ENCODE results near the gene MSS51. TPM values are rescaled to one million over a fixed set of nuclear protein-coding genes. Genes with fewer than 3 reads are reported as not detected.

Gene MSS51
- total RNA-seq, 1 experiment from 2014 or later, result 2.3 TPM

DNA sequence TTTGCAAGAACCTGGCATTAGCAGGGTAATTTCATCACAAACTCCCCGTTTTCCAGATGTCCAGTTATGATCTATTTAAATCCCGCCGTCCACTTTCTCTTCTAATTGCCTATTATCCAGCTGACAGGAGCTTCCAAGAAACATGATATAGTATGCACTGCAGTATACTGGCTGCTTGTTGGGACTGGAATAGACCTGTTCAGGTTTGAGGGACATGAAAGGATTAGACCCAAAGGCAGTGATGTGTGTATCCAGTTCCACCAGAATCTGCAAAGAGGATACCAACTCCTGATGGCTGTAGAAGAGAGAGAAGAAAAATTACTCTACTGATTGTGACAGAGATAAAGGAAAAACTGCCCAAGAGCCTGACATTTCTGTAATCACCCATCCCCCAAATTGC, 8.9 kb downstream of the MSS51 start:
- CTCF ChIA-PET, result no interaction called here

GRCh38 chr10:73423309-73423708, 10.1 kb downstream of the MSS51 start:
- H3K27ac ChIP-seq (ENCODE audit: low read length), result no peak overlapping the region
- intact Hi-C loops (cut with micrococcal nuclease; ENCODE audit: unreplicated experiment) (no loop called here), in situ Hi-C loops (cut with HindIII; ENCODE audit: low pct_unique_long_range_greater_than_20kb, low sequenced_read_pairs) (no loop called here)
- ATAC-seq (no peak), DNase-seq (ENCODE audit: low read depth, low spot score) (no peak)
- ChIA-PET CTCF (no interaction called here), POLR2A (interaction anchor here (0.5 to 0.6 kb wide), 2 partner anchors 160 to 203 kb away, joined by 3 read pairs; no protein-coding TSS in a partner anchor)
- H3K36me3 ChIP-seq (ENCODE audit: control insufficient read depth, insufficient read depth, low read length), result no peaks in the 10 kb centered on the region
- no peaks in the 10 kb centered on the region for H3K9me3 ChIP-seq (ENCODE audit: control insufficient read depth, insufficient read depth, low read depth, low read length)
- no peak overlapping the region for H3K4me3 ChIP-seq (ENCODE audit: low read depth in 2 of 2, low read length in 2 of 2)
- no TSS peak for BruUV-seq (replicated peaks)
- no peak for TF ChIP-seq SIN3A (IDR thresholded peaks at IDR 0.05; ENCODE audit: borderline replicate concordance, insufficient read depth, low read depth, low read length)
- TF ChIP-seq, protein P1, sequence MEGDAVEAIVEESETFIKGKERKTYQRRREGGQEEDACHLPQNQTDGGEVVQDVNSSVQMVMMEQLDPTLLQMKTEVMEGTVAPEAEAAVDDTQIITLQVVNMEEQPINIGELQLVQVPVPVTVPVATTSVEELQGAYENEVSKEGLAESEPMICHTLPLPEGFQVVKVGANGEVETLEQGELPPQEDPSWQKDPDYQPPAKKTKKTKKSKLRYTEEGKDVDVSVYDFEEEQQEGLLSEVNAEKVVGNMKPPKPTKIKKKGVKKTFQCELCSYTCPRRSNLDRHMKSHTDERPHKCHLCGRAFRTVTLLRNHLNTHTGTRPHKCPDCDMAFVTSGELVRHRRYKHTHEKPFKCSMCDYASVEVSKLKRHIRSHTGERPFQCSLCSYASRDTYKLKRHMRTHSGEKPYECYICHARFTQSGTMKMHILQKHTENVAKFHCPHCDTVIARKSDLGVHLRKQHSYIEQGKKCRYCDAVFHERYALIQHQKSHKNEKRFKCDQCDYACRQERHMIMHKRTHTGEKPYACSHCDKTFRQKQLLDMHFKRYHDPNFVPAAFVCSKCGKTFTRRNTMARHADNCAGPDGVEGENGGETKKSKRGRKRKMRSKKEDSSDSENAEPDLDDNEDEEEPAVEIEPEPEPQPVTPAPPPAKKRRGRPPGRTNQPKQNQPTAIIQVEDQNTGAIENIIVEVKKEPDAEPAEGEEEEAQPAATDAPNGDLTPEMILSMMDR (IDR thresholded peaks at IDR 0.05), result no peak
- no peak for TF ChIP-seq POLR2AphosphoS5 (IDR thresholded peaks at IDR 0.05; ENCODE audit: low read depth, low read length)
- no peak for TF ChIP-seq TCF7L2 (IDR thresholded peaks at IDR 0.05; ENCODE audit: low read depth, low read length)
- TF ChIP-seq REST (IDR thresholded peaks at IDR 0.05; ENCODE audit: insufficient read depth in 1 of 2, low read depth in 2 of 2, low read length in 1 of 2), result no peak
- no peaks in the 10 kb centered on the region for H3K27me3 ChIP-seq (ENCODE audit: control insufficient read depth, insufficient read depth, low read length)
- no peaks in the 10 kb centered on the region for H3K4me1 ChIP-seq (ENCODE audit: control insufficient read depth, insufficient read depth, low read length)

More for the DNA sequence above, 8.9 kb downstream of the MSS51 start:
- in situ Hi-C loops (cut with HindIII; ENCODE audit: low pct_unique_long_range_greater_than_20kb, low sequenced_read_pairs), result no loop called here
- H3K27me3 ChIP-seq (ENCODE audit: control insufficient read depth, insufficient read depth, low read length), result no peaks in the 10 kb centered on the region
- intact Hi-C loops (cut with micrococcal nuclease; ENCODE audit: unreplicated experiment), result no loop called here
- no peak overlapping the region for H3K4me3 ChIP-seq (ENCODE audit: low read depth in 2 of 2, low read length in 2 of 2)
- no peaks in the 10 kb centered on the region for H3K9me3 ChIP-seq (ENCODE audit: control insufficient read depth, insufficient read depth, low read depth, low read length)
- H3K36me3 ChIP-seq (ENCODE audit: control insufficient read depth, insufficient read depth, low read length), result no peaks in the 10 kb centered on the region
- POLR2A ChIA-PET, result interaction anchor here (0.6 kb wide), 1 partner anchor 44 kb away, joined by 3 read pairs; no protein-coding TSS in a partner anchor
- ATAC-seq (no peak), DNase-seq (ENCODE audit: low read depth, low spot score) (no peak)
- no peaks in the 10 kb centered on the region for H3K4me1 ChIP-seq (ENCODE audit: control insufficient read depth, insufficient read depth, low read length)
- no peak overlapping the region for H3K27ac ChIP-seq (ENCODE audit: low read length)
- TF ChIP-seq POLR2AphosphoS5 (IDR thresholded peaks at IDR 0.05; ENCODE audit: low read depth, low read length) (no peak), TCF7L2 (IDR thresholded peaks at IDR 0.05; ENCODE audit: low read depth, low read length) (no peak), SIN3A (IDR thresholded peaks at IDR 0.05; ENCODE audit: borderline replicate concordance, insufficient read depth, low read depth, low read length) (no peak), REST (IDR thresholded peaks at IDR 0.05; ENCODE audit: insufficient read depth in 1 of 2, low read depth in 2 of 2, low read length in 1 of 2) (no peak)
- TF ChIP-seq, protein P1 (IDR thresholded peaks at IDR 0.05), result no peak
- BruUV-seq (replicated peaks), result no TSS peak
